HG02938 (cell line): ENCODE measurements around the gene MYL10.

ENCODE experiments used
- ATAC-seq: cut with Tn5 transposase; IDR thresholded peaks from one replicate; pipeline ENCODE4 v1.9.1; 2021; ENCODE audit warnings: mild to moderate bottlenecking, moderate library complexity; ENCODE audit not compliant: unreplicated experiment

The MYL10 gene

GRCh38 chr7:101578552-101578951 is 50.5 kb downstream of the MYL10 start:
- no peak for ATAC-seq

GRCh38 chr7:101576998-101577397 is 52.1 kb downstream of the MYL10 start:
- ATAC-seq = no peak

GRCh38 chr7:101575721-101576120 is 53.4 kb downstream of the MYL10 start:
- no peak for ATAC-seq

GRCh38 chr7:101575168-101575567 is 53.9 kb downstream of the MYL10 start:
- ATAC-seq = no peak

GRCh38 chr7:101572156-101572555 is 56.9 kb downstream of the MYL10 start:
- ATAC-seq = no peak

GRCh38 chr7:101567230-101567629 is 61.9 kb downstream of the MYL10 start:
- ATAC-seq = no peak

GRCh38 chr7:101565601-101566209 is 63.4 kb downstream of the MYL10 start:
- no peak for ATAC-seq

GRCh38 chr7:101564778-101565211 is 64.3 kb downstream of the MYL10 start:
- no peak for ATAC-seq

- no peak for ATAC-seq
These were observed 64.9 kb downstream of the MYL10 start for GRCh38 chr7:101563943-101564777.
